ENCODE results near the gene TRPM8. TPM values are rescaled to one million over a fixed set of nuclear protein-coding genes. Genes with fewer than 3 reads are reported as not detected.
"Not testable (repeated sequence)": the region's sequence is repeated elsewhere in the genome, so short reads cannot be mapped to it uniquely, and the experiment has no call there.

Gene TRPM8
- total RNA-seq, 2 experiments from 2014 or later, result not detected

DNA sequence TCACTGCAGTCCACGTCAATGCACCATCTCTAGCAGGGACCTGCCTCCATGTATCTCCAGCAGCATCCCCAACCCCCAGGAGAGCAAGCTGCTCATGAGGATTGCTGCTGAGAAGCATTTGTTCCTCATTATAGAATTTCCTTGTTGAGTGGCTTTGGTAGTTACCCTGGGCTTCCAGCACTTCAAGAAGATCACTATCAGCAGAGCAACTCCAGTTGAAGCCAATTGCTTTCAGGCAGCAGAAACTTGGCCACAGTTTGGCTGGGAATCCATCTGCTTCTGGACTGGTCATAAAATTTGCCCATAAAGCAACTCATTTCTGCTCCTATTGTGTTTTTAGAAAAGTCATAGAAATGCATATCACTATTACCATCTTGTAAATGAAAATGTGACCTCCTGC is 17.4 kb downstream of the TRPM8 start:
- ChIA-PET POLR2A (no interaction called here), CTCF (no interaction called here)

DNA sequence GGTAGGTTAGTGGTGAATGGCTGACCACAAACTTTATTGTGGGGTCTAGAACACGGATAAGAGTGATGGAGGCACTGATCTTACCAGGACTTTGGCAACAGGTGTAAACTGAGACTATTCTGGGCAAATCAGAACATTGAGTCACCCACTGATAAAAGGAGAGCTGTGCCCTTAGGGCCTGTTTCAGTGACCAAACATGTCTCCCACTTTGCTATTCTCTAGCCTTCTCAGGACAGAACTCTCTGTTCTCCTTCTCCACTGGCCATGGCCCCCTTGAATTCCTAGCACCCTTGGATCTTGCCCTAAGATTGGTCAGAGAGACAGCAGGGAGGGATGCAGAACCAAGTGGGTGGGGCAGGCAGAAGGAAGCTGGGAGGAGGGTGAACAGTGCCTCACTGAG is 18.3 kb downstream of the TRPM8 start:
- CTCF ChIA-PET, result no interaction called here
- POLR2A ChIA-PET, result no interaction called here

- POLR2A ChIA-PET, result no interaction called here
- CTCF ChIA-PET, result no interaction called here
Measured at GRCh38 chr2:233936089-233936488, 18.9 kb downstream of the TRPM8 start.

DNA sequence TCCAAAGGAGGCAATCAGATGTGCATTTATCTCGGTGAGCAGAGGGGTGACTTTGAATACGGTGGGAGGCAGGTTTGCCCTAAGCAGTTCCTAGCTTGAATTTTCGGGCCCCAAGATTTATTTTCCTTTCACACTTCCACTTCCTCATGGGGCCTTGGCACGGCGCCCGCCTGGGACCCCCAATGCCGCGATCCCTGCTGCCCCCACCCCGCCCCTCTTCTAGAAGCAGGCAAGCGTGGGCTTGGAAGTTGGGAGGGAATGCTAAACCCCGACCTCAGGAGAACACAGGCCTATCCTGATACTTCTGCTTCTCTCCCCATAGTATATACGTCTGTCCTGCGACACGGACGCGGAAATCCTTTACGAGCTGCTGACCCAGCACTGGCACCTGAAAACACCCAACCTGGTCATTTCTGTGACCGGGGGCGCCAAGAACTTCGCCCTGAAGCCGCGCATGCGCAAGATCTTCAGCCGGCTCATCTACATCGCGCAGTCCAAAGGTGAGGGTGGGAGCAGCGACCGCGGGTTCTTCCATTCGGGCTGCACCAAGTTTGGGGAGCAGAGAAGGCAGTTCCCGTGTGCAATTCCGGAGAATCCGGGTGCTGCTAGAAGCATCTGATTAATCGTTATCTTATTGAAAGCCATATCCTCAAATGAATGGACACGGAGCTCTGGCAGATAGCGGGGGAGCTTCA is 21.6 kb downstream of the TRPM8 start:
- CTCF ChIA-PET, result no interaction called here
- POLR2A ChIA-PET, result no interaction called here

DNA sequence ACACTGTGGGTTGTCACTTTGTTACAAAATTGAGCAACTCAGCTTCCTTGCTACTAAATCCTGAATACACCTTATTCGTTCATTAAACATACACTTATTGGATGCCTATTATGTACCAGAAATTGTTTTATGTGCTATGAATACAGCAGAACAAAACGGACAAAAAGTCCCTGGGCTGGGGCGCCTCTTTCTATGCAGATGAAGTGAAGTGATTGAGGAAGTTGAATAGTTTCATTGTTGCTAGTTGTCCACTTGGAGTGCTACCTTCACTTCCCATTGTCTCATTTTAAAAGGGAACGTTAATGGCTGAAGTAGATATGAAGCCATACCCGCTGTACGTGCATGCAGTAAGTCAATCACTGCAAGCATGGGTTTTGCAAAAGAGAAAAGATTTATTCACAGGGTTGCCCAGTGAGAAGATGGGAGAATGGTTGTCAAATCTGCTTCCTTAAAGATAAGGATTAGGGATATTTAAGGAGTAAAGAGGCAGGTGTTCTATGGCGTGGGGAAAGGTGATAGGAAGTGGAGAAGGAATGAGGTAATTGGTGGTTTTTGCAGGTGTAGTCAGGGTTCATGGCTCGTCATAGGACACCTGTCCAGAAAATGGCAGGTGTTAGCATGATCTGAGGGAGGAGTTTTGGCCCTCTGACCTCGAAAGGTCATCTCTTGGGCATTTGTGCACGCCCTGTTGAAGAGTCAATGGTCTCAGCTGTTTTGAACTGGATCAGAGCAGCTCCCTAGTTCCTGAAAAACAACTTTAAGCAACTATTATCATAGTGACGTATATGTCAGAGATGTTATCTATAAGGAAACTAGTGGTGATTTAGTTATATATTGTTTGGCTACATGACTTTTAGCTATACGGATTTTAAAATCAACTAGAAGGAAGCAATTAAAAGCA is 23.5 kb downstream of the TRPM8 start:
- POLR2A ChIA-PET, result no interaction called here
- CTCF ChIA-PET, result no interaction called here

DNA sequence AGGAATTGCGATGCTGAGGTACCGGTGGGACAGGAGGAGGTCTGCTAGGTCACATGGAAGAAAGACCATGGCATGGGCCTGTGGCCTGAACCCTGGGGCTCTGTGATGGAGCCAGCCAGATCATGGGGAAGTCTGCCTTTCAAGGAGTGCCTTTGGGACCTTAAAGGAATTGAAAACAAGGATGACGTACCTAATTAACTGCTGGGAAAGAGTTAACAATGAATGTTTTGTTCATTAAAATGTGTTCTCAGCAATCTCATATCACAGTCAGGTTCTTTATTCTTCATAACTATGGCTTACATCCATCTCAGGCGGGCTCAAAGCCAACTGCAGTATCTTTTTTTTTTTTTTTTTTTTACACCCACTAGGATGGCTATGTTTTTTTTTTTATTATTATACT is 25.6 kb downstream of the TRPM8 start:
- ChIA-PET POLR2A (no interaction called here), CTCF (no interaction called here)

- ChIA-PET CTCF (no interaction called here), POLR2A (no interaction called here)
Measured at GRCh38 chr2:233944269-233944668, 27.1 kb downstream of the TRPM8 start.

GRCh38 chr2:233944722-233945121 is 27.5 kb downstream of the TRPM8 start:
- POLR2A ChIA-PET, result no interaction called here
- CTCF ChIA-PET, result no interaction called here

DNA sequence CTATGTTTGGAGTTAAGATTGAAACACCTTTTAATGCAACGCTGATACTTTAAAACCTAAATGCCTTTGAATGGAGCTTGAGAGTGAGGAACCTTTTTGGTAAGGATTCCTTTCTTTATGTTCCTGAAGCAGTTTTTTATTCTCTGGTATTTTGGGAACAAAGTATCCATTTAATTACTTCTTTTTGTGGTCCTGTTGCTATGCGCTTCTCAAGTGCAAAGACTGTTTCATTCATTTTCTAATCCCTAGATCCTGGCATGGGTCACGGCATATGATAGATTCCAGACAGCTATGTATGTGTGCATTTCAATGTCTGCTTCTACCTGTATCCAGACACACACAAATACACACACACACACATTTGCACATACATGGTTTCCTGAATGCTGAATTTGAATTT is 28.0 kb downstream of the TRPM8 start:
- ChIA-PET POLR2A (no interaction called here), CTCF (no interaction called here)

GRCh38 chr2:233950078-233950825 is 33.1 kb downstream of the TRPM8 start:
- CTCF ChIA-PET, result no interaction called here
- POLR2A ChIA-PET, result no interaction called here

- ChIA-PET POLR2A (no interaction called here), CTCF (no interaction called here)
Measured at GRCh38 chr2:233952335-233952734, 35.2 kb downstream of the TRPM8 start.

DNA sequence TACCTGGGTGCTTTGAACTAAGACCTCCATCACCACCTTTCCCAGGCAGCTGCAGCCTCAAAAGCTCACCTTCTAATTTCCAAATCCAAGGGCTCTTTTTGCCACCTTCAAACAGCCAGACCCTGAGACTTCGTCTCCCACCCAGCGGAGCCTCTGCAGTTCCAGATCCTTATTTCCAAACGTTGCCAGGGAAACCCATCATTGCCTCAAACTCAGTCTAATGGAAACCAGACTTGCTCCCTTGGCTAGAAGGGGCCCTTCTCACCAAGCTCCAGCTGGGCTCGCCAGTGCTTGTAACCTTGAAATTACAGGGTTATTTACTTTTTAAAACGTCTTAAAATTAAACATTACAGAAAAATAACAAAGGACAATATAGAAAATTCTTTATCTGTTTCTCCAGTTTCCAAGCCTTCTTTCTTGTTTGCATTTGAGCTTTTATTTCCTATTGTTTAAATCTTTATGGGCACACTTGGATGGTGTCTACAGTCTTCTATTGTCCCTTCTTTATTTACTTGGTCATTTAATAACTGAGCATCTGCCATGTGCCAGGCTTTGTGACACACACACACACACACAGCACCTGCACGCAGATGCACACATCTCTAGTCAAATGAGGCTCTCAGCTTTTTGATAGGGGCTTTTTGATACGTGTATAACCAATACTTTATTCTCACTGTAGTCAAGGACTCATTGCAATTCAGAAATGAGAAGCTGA is 36.1 kb downstream of the TRPM8 start:
- POLR2A ChIA-PET, result no interaction called here

GRCh38 chr2:233960203-233960602 is 43.0 kb downstream of the TRPM8 start:
- POLR2A ChIA-PET, result no interaction called here
- CTCF ChIA-PET, result no interaction called here

More for the DNA sequence above, 36.1 kb downstream of the TRPM8 start:
- CTCF ChIA-PET, result interaction anchor here (0.7 kb wide), 1 partner anchor 45 kb away, joined by 3 read pairs; no protein-coding TSS in a partner anchor

DNA sequence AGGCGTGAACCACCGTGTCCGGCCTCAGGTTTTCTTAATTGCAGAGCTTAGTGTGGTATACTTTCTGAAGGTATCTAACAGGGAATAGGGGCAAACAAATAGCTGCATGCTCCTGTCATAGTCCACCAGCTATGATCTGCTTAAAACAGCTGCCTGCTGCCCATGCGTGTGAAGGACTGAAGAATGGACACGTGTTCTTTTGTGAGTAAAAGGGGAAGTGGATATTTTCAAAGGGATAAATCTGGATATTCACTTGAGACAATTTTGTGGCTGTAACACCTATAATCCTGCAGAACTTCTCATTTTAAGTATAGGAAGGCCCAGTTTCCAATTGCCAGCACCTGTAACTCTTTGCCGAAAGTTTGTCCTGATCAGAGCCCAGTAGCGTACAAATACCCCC is 44.7 kb downstream of the TRPM8 start:
- CTCF ChIA-PET, result no interaction called here
- POLR2A ChIA-PET, result no interaction called here

GRCh38 chr2:233964581-233964980 is 47.4 kb downstream of the TRPM8 start:
- CTCF ChIA-PET, result no interaction called here
- POLR2A ChIA-PET, result no interaction called here

DNA sequence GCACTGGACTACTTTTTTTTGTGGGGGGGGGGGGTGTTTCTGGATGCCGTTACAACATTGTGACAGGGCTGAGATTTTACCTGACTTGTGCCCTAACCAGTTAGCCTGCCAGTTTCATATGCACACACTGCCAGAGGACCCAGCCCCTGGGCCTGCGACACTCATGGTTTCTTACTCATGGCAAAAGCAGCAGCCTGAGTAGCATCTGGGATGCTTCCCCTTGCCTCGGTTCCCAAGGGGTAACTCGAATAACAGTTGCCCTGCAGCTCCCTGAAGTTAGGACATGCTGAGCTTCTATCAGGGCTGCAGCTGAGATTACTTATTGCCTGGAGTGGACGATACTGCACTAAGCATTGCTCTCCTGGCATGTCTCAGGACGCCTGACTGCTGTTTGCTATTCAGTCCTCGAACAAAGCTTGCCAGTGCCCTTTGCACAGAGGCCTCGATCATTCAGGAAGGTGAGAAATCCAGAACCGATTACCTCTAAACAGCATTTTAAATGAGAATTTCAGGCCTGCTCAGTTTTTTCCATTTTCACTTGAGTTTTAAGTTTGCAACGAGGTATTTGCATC is 47.9 kb downstream of the TRPM8 start:
- ChIA-PET CTCF (no interaction called here), POLR2A (no interaction called here)

GRCh38 chr2:233965646-233966045 is 48.5 kb downstream of the TRPM8 start:
- CTCF ChIA-PET, POLR2A ChIA-PET: not testable (repeated sequence)

GRCh38 chr2:233966388-233966787 is 49.2 kb downstream of the TRPM8 start:
- POLR2A ChIA-PET, result no interaction called here
- CTCF ChIA-PET, result no interaction called here

DNA sequence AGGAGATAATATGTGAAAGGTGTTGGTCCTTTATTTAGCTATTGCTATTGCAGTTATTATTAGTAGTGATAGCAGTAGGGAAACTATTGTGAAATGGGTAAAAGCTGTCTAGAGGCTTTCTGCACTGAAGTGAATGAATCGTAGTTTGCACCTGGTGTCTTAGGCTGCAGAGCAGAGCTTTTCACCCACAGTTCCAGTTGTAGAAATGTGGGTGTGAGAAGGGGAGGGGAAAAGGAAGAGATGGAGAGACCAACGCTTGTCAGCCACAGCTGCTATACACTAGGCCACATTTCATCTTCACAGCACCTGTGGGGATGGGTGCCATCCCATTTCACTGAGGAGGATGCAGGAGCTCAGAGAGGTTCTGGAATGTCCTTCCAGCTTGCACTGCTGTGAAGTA is 50.0 kb downstream of the TRPM8 start:
- POLR2A ChIA-PET, result no interaction called here
- CTCF ChIA-PET, result no interaction called here

DNA sequence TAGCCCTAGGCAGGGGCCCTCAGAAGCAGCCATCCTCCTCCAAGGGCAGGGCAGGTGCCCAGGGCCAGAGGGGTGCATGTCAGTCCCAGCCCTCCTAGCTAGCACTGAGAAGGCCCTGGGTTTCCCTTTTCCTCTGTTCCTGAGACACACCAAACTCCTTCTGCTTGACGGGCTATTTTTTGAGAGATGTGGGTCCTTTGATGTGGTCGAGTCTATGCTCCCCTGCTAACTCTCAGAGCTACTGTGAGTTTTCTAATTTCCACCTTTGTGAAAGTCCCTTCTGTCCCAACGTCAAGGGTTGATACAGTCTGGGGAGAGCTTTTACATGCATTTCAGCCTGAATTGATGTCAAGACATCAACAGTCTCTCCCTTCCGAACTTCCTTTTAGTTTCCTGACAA is 51.4 kb downstream of the TRPM8 start:
- CTCF ChIA-PET, result no interaction called here
- POLR2A ChIA-PET, result no interaction called here

All from activated CD8-positive, alpha-beta memory T cell treated with anti-CD3 and anti-CD28 coated beads for 36 hours (primary cell).